CD4-positive, alpha-beta T cell treated with Interleukin-17A for 4 hours (primary cell): ENCODE measurements around the gene SERTAD1.
"Not testable (repeated sequence)": the region's sequence is repeated elsewhere in the genome, so short reads cannot be mapped to it uniquely, and the experiment has no call there.

Experiments
- DNase-seq: peaks from one replicate; pipeline ENCODE4 v3.0.0-alpha.2; 2020; ENCODE audit warnings: mixed read lengths

SERTAD1 gene

DNA sequence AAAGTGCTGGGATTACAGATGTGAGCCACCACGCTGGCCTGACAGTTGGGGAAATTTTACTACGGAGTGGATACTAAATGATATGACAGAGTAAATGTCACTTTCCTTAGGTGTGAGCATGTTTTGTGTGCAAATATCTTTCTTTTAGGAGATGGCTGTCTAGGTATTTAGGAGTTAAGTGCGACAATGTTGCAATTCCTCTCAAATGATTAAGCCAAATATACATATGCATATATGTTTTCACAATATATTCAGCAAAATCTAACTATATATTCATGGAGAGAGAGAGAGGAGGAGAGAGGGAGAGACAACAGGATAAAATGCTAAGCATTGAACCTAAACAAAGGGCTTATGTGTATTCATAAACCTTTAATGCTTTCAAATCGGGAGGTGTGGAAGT lies 23.7 kb upstream of the SERTAD1 start:
- no peak for DNase-seq

DNA sequence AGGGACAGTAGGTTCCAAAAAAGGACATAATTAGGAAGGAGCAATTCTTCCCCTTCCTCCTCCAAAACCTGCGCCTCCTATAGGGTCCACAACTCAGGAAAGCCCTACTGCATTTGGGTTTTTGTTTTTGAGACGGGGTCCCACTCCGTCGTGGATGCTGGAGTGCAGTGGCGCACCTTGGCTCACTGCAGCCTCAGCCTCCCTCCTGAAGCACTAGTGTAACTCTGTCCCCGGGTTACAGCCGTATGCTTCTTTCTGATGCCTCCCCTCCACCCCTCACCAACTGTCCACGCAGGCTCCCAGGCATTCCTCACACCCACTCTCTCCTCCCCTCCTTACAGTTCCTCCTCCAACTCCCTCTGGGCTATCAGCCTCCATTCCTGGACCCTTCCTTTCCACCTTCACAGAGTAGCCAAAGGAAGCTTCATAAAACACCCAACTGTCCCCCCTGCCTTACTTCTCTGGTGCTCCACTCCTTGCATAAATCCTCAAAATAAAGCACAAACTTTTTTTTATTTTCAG lies 20.5 kb upstream of the SERTAD1 start:
- no peak for DNase-seq

DNA sequence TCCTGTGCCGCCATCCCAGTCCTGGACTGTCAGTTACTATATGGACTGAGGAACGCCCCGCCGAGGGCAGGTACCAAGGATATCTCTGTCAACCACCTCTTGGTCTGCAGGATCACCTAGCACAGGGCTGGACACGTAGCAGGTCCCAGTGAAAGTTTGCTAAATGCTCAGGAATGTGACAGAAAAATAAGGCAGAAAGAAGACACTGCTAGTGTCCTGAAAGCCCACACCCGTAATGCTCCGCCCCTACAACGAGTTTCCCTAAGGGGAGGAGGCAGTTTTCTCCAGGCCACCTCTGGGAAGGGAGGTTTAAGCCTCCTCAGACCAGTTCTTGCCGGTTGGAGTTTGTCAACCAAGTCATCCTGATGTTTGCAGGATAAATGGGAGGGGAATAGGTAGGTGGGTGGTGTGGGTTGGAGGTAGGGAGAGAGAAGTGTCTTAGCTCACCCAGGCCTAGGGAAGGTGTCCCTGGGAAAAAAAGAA lies 20.0 kb upstream of the SERTAD1 start:
- DNase-seq = no peak

DNA sequence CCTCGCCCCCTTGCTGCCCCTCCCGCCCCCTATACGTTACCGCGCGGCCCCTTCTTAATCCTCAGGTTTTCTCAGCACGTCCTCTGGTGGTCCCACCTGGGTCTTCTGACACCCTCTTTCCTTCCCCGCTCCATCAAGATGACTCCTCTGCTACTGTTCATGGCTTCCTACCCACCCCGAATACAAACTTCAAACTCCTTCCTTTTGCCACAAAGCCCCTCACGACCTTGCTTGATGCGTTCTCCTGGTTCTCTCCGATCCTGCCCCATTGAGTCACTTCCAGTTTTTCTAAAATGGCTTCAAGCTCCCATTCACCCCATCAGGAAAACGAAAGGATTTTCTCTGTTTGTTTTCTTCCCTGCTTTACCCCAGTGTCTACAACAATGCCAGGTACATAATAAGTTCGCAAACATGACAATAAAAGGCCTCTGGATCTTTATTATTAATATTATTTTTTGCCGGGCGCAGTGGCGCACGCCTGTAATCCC lies 19.1 kb upstream of the SERTAD1 start:
- no peak for DNase-seq

DNA sequence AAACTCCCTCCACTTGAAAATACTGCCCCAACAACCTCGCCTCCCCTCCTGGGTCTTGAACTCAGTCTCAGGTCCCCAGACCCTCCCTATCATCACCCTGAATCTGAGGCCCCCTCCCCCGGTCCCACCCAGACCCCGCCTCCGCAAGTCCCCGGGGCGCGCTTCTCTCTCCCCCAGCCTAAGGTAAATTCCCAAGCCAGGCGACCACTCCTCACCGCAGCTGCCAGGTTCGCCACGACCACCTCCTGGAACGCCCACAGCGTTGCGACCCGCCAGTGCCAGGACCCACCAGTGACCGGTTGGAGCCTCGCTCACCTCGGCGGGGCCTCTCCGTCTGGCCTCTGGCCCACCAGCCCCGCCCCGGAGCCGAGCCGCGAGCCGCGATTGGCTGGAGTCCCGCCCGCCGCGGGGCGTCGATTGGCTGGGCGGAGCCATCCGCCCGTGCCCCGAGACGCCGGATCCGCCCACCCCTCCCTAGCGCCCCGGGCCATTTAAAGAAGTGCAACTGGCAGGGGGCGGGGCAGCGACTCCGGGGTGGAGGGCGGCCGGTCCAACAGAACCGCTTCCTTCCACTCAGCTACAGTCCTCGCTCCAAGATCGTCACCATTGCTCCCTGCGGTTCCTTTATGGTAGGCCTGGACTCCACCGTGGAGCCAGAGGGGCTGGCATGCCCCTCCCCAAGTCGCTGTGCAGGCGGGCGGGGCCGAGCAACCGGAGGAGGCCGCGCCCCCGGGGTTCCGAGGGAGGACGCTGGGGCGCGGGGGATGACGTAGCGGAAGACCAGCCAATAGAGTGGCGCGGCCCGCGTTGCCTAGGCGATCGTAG lies 18.4 kb upstream of the SERTAD1 start, which contains the start of gene SERTAD3:
TSS of gene SERTAD3 (minus strand) at position 336 of the 825 bp plus-strand sequence. CDS start 2,255 bp downstream, outside the sequence.
- peak; percentile 98 for DNase-seq

DNA sequence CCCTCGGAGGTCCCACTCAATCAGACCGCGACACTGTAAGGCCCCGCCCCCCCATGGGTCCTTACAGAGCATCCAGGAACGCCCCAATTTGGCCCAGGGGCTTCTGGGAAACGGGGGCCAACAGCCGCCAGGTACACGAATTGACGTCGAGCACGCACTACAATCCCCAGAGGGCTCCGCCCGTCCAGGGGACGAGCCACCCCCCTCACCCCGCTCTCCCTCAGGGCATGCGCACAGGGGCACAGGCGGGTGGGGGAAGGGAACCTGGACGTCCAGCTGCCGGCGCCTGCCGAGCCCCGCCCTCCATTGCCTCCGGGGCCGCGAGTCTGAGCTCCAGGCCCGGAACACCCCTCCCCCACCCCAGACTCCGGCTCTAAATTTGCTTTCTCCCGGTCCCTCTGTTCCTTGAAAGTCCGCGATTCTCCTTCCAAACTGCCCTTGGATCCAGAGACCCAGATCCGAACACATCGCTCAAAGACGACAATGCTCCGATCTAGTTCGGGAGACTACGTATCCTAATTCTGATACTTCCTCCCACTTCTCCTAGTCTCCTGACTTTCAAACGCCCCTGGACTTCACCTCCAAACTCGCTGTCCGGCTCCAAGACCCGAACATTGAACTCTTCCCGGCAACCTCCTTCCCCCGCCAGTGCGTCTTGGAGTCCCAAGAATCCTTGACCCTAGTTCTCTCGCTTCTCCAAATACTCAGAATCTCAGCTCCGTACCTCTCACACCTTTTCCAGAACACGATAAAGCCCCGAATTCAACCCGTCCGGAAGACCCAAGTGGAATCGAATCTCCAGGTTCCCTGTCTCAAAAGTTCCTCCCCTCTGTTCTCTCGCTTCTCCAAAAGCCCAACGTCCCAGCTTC lies 17.6 kb upstream of the SERTAD1 start:
- peak; percentile 100 for DNase-seq

DNA sequence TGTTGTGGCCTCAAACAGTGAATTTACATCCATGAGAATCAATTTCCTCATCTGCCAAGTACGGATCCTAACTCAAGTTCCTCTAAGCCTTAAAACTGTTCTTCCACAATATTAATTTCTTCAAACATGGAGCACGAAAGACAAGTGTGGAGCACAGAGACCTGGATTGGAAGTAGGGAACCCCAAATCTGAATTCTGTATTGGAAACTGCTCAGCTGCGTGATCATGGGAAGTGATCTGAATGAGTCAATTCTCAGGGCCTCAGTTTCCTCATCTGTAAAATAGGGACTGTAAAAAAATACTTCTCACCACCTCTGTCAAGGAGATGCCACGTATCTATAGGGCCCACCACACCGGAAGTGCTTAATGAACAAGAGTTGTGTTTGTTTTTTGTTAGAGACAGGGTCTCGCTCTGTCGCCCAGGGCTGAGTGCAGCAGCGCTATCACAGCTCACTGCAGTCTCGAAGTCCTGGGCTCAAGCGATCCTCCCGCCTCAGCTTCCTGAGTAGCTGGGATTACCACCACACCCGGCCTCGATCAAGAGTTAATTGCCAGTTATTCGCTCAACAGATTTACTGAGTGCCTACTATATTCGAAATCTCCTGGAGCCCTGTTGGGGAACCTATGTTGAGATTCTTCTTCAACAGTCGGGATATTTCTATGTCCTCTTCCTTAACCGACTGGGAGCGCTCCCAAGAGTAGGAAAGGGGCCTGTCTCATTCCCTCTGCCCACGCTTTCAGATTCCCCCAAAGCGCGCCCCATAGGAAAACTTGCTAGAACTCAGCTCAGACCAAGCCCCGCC lies 16.7 kb upstream of the SERTAD1 start:
- no peak for DNase-seq

DNA sequence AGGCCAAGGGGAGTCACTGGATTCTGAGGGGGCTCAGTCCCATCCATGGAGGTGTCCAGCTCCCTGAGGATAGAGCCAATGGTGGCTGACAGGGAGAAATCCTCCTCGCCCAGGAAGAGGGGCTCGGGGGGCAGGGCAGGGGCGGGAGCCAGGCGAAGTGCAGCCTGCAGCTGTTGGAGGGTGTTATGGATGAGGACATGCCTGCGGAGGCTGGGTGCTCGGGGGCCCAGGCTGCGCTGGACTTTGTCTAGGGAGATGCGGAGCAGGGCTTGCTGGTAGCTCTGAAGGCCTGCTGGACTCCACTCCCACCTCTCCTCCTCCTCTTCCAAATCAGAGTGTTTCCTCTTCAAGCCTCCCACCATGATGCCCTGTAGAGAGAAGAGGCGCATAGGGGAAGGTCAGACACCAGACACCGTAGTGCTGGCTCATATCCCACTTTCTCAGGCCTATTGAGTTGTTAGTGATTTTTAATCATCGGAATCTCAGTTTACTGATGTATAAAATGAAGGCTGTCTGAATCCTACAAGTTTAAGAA lies 16.0 kb upstream of the SERTAD1 start:
- no peak for DNase-seq

DNA sequence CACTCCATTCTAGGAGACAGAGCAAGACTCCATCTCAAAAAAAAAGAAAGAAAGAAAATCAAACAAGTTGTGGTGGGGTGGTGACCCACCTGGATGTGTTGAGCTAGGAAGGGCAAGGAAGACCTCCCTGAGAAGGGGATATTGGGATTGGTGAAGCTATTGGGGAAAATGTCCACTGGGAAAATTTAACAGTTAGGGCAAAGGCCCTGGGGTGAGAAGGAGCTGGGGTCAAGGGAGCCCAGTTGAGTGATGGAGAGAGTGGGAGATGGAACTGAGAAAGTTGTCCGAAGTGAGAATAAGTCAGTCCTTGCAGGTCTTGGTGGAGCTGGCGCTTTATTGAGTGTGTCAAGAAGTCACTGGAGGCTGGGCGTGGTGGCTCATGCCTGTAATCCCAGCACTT lies 12.5 kb upstream of the SERTAD1 start:
- no peak for DNase-seq

DNA sequence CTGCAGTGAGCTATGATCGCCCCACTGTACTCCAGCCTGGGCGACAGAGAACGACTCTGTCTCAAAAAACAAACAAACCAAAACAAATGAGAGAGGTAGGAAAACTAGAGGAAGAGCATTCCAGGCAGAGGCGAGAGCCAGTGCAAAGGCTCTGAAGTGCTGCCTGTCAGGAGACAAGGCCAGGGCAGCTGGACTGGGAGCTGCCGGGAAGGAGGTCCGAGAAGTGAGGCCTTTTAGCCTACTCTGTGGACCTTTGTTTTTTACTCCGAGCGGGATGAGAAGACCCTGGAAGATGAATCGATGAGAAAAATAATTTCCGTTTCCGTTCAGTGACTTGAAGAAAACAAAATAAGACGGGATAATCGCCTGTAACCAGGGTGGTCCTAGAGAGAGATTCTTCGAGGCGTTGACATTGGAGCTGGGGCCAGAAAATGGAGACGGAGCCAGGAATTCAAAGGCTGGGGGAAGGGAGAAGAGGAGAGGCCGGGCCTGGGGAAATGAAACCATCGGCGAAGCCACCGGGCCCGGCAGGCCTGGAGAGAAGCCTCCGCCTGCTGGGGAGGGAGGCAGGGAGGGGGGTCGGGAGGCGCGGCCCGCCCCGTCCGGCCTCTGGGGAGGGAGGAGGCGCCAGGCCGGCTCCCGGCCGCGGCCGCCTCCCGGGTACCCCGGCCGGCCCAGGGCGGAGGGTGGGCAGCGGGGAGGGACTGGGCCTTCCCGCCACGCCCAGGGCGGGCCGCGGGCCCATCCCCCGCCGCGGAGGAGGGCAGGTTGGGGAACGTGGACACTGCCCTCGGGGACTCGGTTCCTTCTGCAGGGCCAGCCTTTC lies 7.8 kb upstream of the SERTAD1 start:
- peak; percentile 70 for DNase-seq

DNA sequence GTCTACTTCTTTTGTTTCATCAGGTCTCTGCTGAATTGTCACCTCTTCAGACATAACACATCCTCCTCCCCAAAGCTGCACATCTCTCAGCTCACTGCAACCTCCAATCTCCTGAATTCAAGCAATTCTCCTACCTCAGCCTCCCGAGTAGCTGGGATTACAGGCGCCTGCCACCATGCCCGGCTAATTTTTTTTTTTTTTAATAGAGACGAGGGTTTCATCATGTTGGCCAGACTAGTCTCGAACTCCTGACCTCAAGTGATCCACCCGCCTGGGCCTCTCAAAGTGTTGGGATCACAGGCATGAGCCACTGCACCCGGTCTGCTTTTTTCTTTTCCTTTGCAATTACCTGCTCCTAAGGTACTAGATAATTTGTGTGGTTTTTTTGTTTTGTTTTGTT lies 7.0 kb upstream of the SERTAD1 start:
- DNase-seq = not testable (repeated sequence)

DNA sequence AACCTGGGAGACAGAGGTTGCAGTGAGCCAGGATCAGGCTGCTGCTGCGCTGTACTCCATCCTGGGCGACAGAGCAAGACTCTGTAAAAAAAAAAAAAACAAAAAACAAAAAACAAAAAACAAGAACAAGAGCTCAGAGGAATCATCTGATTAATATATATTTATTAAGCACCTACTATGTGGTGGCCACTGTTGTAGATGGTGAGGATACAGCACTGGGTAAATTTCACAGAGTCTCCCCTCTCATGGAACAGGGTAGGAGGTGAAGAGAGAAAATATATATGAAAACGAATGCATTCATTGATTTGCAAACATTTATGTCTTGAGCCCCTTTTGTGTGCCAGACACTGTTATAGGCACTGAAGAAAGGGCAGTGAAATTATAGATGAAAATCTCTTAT lies 5.9 kb upstream of the SERTAD1 start:
- DNase-seq = no peak

DNA sequence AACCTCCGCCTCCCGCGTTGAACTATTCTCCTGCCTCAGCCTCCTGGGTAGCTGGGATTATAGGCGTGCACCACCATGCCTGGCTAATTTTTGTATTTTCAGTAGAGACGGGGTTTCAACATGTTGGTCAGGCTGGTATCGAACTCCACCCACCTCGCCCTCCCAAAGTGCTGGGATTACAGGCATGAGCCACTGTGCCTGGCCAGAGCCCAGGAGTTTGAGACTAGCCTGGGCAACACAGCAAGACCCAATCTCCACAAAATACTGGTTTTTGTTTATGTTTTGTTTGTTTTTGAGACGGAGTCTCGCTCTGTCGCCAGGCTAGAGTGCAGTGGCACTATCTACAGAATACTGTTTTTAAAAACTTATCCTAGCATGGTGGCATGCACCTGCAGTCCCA lies 4.5 kb upstream of the SERTAD1 start:
- not testable (repeated sequence) for DNase-seq

DNA sequence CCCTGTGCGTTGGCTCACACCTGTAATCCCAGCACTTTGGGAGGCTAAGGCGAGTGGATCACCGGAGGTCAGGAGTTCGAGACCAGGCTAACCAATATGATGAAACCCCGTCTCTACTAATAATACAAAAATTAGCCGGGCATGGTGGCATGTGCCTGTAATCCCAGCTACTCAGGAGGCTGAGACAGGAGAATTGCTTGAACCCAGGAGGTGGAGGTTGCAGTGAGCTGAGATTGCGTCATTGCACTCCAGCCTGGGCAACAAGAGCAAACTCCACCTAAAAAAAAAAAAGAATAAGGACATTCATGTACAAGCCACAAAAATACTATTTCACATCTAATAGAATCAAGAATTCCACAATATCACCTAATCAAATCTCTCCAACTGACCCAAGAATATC lies 2.4 kb upstream of the SERTAD1 start:
- not testable (repeated sequence) for DNase-seq

DNA sequence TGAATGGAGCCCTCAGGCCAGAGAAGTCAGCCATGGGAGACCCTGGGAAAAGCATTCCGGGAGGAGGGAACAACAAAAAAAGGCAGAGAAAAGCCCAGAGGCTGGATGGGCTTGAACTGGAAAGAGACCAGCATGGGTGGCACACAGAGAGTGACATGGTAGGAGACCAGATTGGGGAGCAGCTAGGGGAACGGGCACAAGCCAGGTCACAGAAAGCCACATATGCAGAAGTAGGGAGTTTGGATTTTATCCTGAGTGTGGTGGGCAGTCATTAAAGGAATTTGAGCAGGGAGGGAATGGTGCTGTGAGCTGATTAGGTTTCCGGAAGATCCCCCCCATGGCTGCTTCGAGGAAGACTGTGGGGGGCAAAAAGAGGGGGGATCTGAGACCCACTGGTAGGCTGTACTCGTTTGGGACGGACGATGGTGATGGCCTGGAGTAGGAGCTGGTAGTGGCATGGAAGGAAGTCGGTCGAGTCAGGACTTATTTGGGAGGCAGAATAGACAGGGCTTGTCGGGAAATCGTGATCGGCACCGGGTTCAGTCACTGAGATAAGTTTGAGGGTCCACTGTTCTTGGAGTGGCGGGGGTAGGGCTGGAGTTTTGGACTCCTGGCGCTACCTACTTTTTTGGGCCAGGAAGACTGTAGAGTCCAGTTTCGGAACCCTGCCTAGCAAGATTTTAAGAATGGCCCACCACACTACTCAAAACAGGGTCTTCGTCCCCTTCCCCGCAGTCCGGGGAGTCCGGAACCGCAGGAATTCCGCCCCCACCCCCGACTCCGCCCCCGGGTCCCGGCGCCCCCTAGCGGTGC lies 949 bp downstream of the SERTAD1 start:
- peak; percentile 23 for DNase-seq

DNA sequence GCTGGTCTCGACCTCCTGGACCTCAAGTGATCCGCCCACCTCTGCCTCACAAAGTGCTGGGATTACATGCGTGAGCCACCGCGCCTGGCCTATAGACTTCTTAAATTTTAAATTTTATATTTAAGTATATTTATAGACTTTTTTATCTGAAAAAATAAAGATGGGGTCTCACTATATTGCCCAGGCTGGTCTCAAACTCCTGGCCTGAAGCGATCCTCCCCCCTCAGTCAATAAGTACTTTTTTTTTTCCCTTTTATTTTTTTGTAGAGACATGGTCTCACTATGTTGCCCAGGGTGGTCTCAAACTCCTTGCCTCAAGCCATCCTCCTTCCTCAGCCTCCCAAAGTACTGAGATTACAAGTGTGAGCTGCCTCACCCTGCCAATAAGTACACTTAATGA lies 1.9 kb downstream of the SERTAD1 start:
- DNase-seq = no peak

DNA sequence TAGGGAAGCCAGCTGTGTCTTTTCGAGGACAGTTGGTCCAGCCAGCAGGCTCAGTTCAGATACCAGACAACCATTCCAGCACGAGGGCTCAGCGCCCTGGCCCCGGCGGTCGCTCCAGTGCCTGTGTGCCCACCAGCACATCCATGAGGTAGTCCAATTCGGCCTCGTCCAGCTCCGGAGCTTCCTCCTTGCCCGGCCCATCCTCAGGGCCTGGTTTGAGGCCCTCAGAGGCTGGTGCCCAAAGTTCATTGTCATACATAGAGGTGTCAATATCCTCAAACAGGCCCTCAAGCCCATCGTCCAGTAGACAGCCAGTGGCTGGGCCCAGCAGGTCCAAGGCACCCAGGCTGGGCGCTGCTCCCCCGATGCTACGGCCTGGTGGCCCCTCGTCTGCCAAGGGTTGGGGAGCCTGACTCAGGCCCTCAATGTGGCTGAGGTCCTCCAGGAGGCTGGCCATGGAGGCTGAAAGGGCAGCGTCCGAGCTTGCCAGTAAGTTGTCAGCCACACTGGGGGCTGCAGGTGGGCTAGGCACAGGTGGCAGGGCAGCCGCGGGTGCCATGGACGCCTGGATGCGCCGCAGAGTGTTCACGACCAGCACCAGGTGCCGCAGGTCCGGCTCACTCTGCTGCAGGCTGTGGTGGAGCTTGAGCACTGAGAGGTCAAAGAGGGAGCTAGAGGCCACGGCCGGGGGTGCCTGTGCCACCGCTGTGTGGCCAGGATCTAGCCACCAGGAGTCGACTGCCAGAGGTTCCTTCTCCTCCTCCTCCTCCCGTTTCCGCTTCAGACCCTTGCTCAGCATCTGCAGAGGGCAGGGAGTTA lies 2.8 kb downstream of the SERTAD1 start:
- no peak for DNase-seq

DNA sequence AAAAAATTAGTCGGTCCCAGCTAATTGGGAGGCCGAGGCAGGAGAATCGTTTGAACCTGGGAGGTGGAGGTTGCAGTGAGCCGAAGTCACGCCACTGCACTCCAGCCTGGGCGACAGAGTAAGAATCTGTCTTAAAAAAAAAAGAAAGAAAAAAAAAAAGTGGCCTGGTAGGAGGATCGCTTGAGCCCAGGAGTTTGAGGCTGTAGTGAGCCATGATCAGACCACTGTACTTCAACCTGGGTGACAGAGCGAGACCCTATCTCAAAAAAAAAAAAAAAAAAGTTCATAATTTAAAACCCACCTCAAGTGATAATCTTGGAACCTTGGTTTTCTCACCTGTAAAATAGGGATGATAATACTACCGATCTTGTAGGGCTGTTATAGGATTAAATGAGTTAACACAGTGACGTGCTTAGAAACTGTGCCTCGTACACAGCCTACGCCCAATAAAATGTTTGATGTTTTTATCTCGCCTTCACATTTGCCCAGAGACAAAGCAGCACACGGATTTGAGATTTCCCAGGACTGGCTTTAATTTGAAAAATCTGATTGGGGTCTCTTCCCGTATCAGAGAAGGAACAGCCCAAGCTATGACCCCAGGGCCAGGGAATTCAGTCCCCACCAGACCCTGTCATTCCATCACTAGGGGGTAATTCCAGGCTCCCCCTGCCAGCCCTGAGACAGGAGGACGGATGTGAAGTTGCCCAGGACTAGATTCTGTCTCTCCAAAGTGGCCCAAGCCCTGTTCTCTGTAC lies 3.6 kb downstream of the SERTAD1 start:
- DNase-seq = no peak
